Endothelial cell of umbilical vein (primary cell): ENCODE results near the gene QPCT.

Source experiments
- EZH2 ChIP-seq: IDR thresholded peaks from 2 replicates; pipeline ENCODE4 v1.6.1; 2012; ENCODE audit warnings: borderline replicate concordance, low read depth, mild to moderate bottlenecking, moderate library complexity, low read length, inconsistent platforms; ENCODE audit not compliant: severe bottlenecking
- POLR2A ChIP-seq: IDR thresholded peaks from 2 replicates; pipeline ENCODE4 v1.6.1; 2012; ENCODE audit warnings: low read depth, mild to moderate bottlenecking, control low read depth, low read length
- TF ChIP-seq, protein P1 (sequence below), 2 donors: IDR thresholded peaks; 1 replicate in 1 of 2; 2 replicates in 1 of 2; pipeline ENCODE4 v1.5.1; 2011; ENCODE audit warnings: low read length in 2 of 2, mild to moderate bottlenecking in 2 of 2, moderate library complexity in 2 of 2, control low read depth in 1 of 2, inconsistent platforms in 1 of 2, low read depth in 1 of 2; ENCODE audit not compliant: insufficient read depth in 1 of 2; ENCODE audit errors: extremely low read depth in 1 of 2

GRCh38 chr2:37301408-37301807 lies 43.0 kb upstream of the QPCT start:
- TF ChIP-seq EZH2, result no peak
- TF ChIP-seq, protein P1, sequence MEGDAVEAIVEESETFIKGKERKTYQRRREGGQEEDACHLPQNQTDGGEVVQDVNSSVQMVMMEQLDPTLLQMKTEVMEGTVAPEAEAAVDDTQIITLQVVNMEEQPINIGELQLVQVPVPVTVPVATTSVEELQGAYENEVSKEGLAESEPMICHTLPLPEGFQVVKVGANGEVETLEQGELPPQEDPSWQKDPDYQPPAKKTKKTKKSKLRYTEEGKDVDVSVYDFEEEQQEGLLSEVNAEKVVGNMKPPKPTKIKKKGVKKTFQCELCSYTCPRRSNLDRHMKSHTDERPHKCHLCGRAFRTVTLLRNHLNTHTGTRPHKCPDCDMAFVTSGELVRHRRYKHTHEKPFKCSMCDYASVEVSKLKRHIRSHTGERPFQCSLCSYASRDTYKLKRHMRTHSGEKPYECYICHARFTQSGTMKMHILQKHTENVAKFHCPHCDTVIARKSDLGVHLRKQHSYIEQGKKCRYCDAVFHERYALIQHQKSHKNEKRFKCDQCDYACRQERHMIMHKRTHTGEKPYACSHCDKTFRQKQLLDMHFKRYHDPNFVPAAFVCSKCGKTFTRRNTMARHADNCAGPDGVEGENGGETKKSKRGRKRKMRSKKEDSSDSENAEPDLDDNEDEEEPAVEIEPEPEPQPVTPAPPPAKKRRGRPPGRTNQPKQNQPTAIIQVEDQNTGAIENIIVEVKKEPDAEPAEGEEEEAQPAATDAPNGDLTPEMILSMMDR (IDR thresholded peaks at IDR 0.05; ENCODE audit: extremely low read depth in 1 of 2, insufficient read depth in 1 of 2, low read depth in 1 of 2, low read length in 2 of 2), result no peak
- no peak for TF ChIP-seq POLR2A
